Upper lobe of left lung (tissue), 6 donors: ENCODE data around the gene RBKS. TPM values are rescaled to one million over a fixed set of nuclear protein-coding genes. Genes with fewer than 3 reads are reported as not detected.
"Not testable (repeated sequence)": the region's sequence is repeated elsewhere in the genome, so short reads cannot be mapped to it uniquely, and the experiment has no call there.

Experiments used
- ATAC-seq, 2 donors: fragments of 200-7000 bp; cut with Tn5 transposase; one replicate each; pipeline ENCODE4 v1.9.1; 2022; ENCODE audit warnings: mild to moderate bottlenecking in 2 of 2, moderate library complexity in 2 of 2; ENCODE audit not compliant: low FRiP score in 2 of 2
- DNase-seq, 2 donors: peaks; one replicate each; pipeline ENCODE4 v3.0.0-alpha.2; 2019 to 2020
- H3K27ac ChIP-seq, 4 donors: fragments of 200-600 bp; sonication (generic); one replicate each; pipeline ENCODE4 v1.5.1; 2016 to 2019
- H3K27me3 ChIP-seq, 4 donors: fragments of 200-600 bp; sonication (generic); one replicate each; pipeline ENCODE4 v1.5.1; 2017 to 2019
- H3K36me3 ChIP-seq, 4 donors: fragments of 200-600 bp; sonication (generic); one replicate each; pipeline ENCODE4 v1.5.1; 2016 to 2019
- H3K4me1 ChIP-seq, 4 donors: fragments of 200-600 bp; sonication (generic); one replicate each; pipeline ENCODE4 v1.5.1; 2018 to 2019
- H3K4me3 ChIP-seq, 4 donors: fragments of 200-600 bp; sonication (generic); one replicate each; pipeline ENCODE4 v1.5.1; 2017 to 2019; ENCODE audit warnings: mild to moderate bottlenecking in 2 of 4, moderate library complexity in 1 of 4
- H3K9me3 ChIP-seq, 4 donors: fragments of 200-600 bp; sonication (generic); one replicate each; pipeline ENCODE4 v1.5.1; 2018 to 2019
- CTCF ChIP-seq, 6 experiments: fragments of 450-650 bp in 4 of 6; fragments of 200-600 bp in 2 of 6; sonication (generic) in 2 of 6; IDR thresholded peaks; one replicate each; pipeline ENCODE4 v1.5.1; 2016 to 2019; ENCODE audit warnings: antibody characterized with exemption in 6 of 6
- EP300 ChIP-seq, 4 donors: sonication (generic); formaldehyde crosslinking; IDR thresholded peaks; one replicate each; pipeline ENCODE4 v1.5.1; 2017; ENCODE audit warnings: antibody characterized with exemption in 4 of 4, control low read depth in 2 of 4
- POLR2A ChIP-seq, 4 donors: fragments of 450-650 bp; IDR thresholded peaks; one replicate each; pipeline ENCODE4 v1.5.1; 2016 to 2017; ENCODE audit warnings: antibody characterized with exemption in 4 of 4, mild to moderate bottlenecking in 2 of 4
- POLR2AphosphoS5 ChIP-seq, 2 donors: sonication (generic); formaldehyde crosslinking; IDR thresholded peaks; one replicate each; pipeline ENCODE4 v1.5.1; 2017; ENCODE audit warnings: antibody characterized with exemption in 2 of 2
- WGBS, 2 donors: methylation state at CpG; one replicate each; pipeline ENCODE4 v1.1.5; 2017 to 2018; 5-methylcytosine and 5-hydroxymethylcytosine counted together
- total RNA-seq, 6 donors: library from RNA; depleted of rRNA in 4 of 6; stranded (reverse); fragments of >200 nt in 4 of 6; gene quantifications; one replicate each; pipeline versions ENCODE4 v1.1.0 to v1.2.1, GENCODE V29; 2016 to 2021
- donor health status: DM: no; HTN: no; CAD: no; lungs with moderate emphysema.
- donor health status: DM: no; HTN: yes; CAD: no; lungs with severe emphysema.

RBKS gene
- total RNA-seq, 6 donors from 2014 or later = 2.9 to 5.4 (median 3.2) TPM

- Histone ChIP-seq H3K27me3 (no peaks in the 10 kb centered on the region), H3K9me3 (no peaks in the 10 kb centered on the region), H3K36me3 (no peaks in the 10 kb centered on the region), H3K4me3 (no peak overlapping the region), H3K4me1 (no peaks in the 10 kb centered on the region), H3K27ac (no peak overlapping the region)
- TF ChIP-seq CTCF (IDR thresholded peaks at IDR 0.05) = no peak
- no peak for TF ChIP-seq POLR2A (IDR thresholded peaks at IDR 0.05)
- no peak for TF ChIP-seq POLR2AphosphoS5 (IDR thresholded peaks at IDR 0.05)
- no peak for TF ChIP-seq EP300 (IDR thresholded peaks at IDR 0.05)
- 70 to 83% methylated on average over 1 of the region's 1 CpG for WGBS, 2 donors
- ATAC-seq = no peak
- DNase-seq = no peak
These were observed 17.1 kb downstream of the RBKS start for GRCh38 chr2:27873091-27873490.

- WGBS, 2 donors = 97% methylated on average over 3 of the region's 3 CpGs
- H3K9me3 ChIP-seq = no peaks in the 10 kb centered on the region
- TF ChIP-seq EP300 (IDR thresholded peaks at IDR 0.05) (no peak), POLR2A (IDR thresholded peaks at IDR 0.05) (no peak), CTCF (IDR thresholded peaks at IDR 0.05) (no peak), POLR2AphosphoS5 (IDR thresholded peaks at IDR 0.05) (no peak)
- DNase-seq = no peak
- H3K27me3 ChIP-seq = no peaks in the 10 kb centered on the region
- no peaks in the 10 kb centered on the region for H3K36me3 ChIP-seq
- H3K27ac ChIP-seq = no peak overlapping the region
- no peak for ATAC-seq
- no peaks in the 10 kb centered on the region for H3K4me1 ChIP-seq
- no peak overlapping the region for H3K4me3 ChIP-seq
These were observed 18.4 kb downstream of the RBKS start for GRCh38 chr2:27871802-27872201.

- Histone ChIP-seq H3K4me1 (no peaks in the 10 kb centered on the region), H3K9me3 (no peaks in the 10 kb centered on the region), H3K27ac (no peak overlapping the region), H3K36me3 (no peaks in the 10 kb centered on the region), H3K27me3 (no peaks in the 10 kb centered on the region), H3K4me3 (no peak overlapping the region)
- ATAC-seq = no peak
- TF ChIP-seq POLR2AphosphoS5 (IDR thresholded peaks at IDR 0.05) (no peak), EP300 (IDR thresholded peaks at IDR 0.05) (no peak), POLR2A (IDR thresholded peaks at IDR 0.05) (no peak), CTCF (IDR thresholded peaks at IDR 0.05) (no peak)
- no peak for DNase-seq
- WGBS, 2 donors = 91 to 98% methylated on average over 3 of the region's 3 CpGs
These were observed 19.5 kb downstream of the RBKS start for GRCh38 chr2:27870724-27871123.

GRCh38 chr2:27869763-27870162, 20.4 kb downstream of the RBKS start:
- ATAC-seq = no peak
- H3K36me3 ChIP-seq = no peaks in the 10 kb centered on the region
- H3K9me3 ChIP-seq = no peaks in the 10 kb centered on the region
- no peak overlapping the region for H3K4me3 ChIP-seq
- H3K27ac ChIP-seq = no peak overlapping the region
- no peak for DNase-seq
- WGBS, 2 donors = 86 to 92% methylated on average over 6 of the region's 6 CpGs
- no peaks in the 10 kb centered on the region for H3K4me1 ChIP-seq
- TF ChIP-seq POLR2A (IDR thresholded peaks at IDR 0.05) (no peak), POLR2AphosphoS5 (IDR thresholded peaks at IDR 0.05) (no peak), CTCF (IDR thresholded peaks at IDR 0.05) (no peak), EP300 (IDR thresholded peaks at IDR 0.05) (no peak)
- no peaks in the 10 kb centered on the region for H3K27me3 ChIP-seq

- no peak for DNase-seq
- H3K9me3 ChIP-seq = no peaks in the 10 kb centered on the region
- H3K27me3 ChIP-seq = no peaks in the 10 kb centered on the region
- no peak overlapping the region for H3K4me3 ChIP-seq
- peaks cover 0 to 6% (median 0%) of the 10 kb centered on the region in 4 donors for H3K4me1 ChIP-seq
- WGBS, 2 donors = 61% methylated on average over 1 of the region's 1 CpG
- no peak overlapping the region for H3K27ac ChIP-seq
- no peak for TF ChIP-seq CTCF (IDR thresholded peaks at IDR 0.05)
- H3K36me3 ChIP-seq = no peaks in the 10 kb centered on the region
- ATAC-seq = no peak
These were observed 23.9 kb downstream of the RBKS start for GRCh38 chr2:27866237-27866636.

GRCh38 chr2:27863955-27864354, 26.2 kb downstream of the RBKS start:
- H3K36me3 ChIP-seq, H3K27me3 ChIP-seq, DNase-seq, H3K4me3 ChIP-seq, H3K27ac ChIP-seq, H3K9me3 ChIP-seq, H3K4me1 ChIP-seq, ATAC-seq: not testable (repeated sequence)
- 76 to 93% methylated on average over 5 of the region's 5 CpGs for WGBS, 2 donors
